ENCODE data around the gene GHR.

GHR gene

GRCh38 chr5:42745856-42746255 is 322.6 kb downstream of the GHR start:
- no peak for DNase-seq

- no peak for DNase-seq
Measured at GRCh38 chr5:42749020-42749419, 325.8 kb downstream of the GHR start.

GRCh38 chr5:42750507-42750906 is 327.3 kb downstream of the GHR start:
- no peak for DNase-seq

GRCh38 chr5:42751044-42751443 is 327.8 kb downstream of the GHR start:
- no peak for DNase-seq

GRCh38 chr5:42753099-42753498 is 329.9 kb downstream of the GHR start:
- DNase-seq: no peak

- peak; percentile 56 for DNase-seq
Measured at GRCh38 chr5:42756606-42757601, 333.7 kb downstream of the GHR start, which contains the start of gene CCDC152. Gene CCDC152, plus strand, starts transcription at chr5:42756818. Its CDS starts 2,304 bp downstream, at chr5:42759122.

GRCh38 chr5:42759456-42759855 is 336.2 kb downstream of the GHR start:
- no peak for DNase-seq

GRCh38 chr5:42760426-42760825 is 337.2 kb downstream of the GHR start:
- no peak for DNase-seq

- DNase-seq: no peak
Measured at GRCh38 chr5:42761791-42762190, 338.6 kb downstream of the GHR start.

- peak; percentile 41 for DNase-seq
Measured at GRCh38 chr5:42767491-42768105, 344.4 kb downstream of the GHR start.

GRCh38 chr5:42768106-42768504 is 344.9 kb downstream of the GHR start:
- no peak for DNase-seq

GRCh38 chr5:42770003-42770402 is 346.8 kb downstream of the GHR start:
- DNase-seq: no peak

Measured in CD4-positive, alpha-beta T cell treated with Interleukin-12 subunit alpha and Interleukin-12 subunit beta, for 1 hour (primary cell).